HepG2 (cell line): Measurements from ENCODE around the gene NET1. TPM values are rescaled to one million over a fixed set of nuclear protein-coding genes. Genes with fewer than 3 reads are reported as not detected.

Experiments
- SATB2 ChIP-seq: sonication (generic); formaldehyde crosslinking; IDR thresholded peaks from 2 replicates; pipeline ENCODE4 v1.5.0; 2020; ENCODE audit warnings: missing genetic modification reagents
- SRSF9 ChIP-seq: fragments of 200-400 bp; formaldehyde crosslinking; IDR thresholded peaks from 2 replicates; pipeline ENCODE4 v1.6.1; 2018; ENCODE audit warnings: borderline replicate concordance, mild to moderate bottlenecking, low read depth, low read length; ENCODE audit not compliant: insufficient read depth, poor library complexity, severe bottlenecking
- ZFAT ChIP-seq: sonication (generic); formaldehyde crosslinking; conservative IDR thresholded peaks from 2 replicates; pipeline ENCODE4 v1.8.1; 2023; ENCODE audit warnings: missing genetic modification reagents, inconsistent platforms
- ZNF605 ChIP-seq: sonication (generic); formaldehyde crosslinking; IDR thresholded peaks from 2 replicates; pipeline ENCODE4 v1.8.0; 2022; ENCODE audit warnings: mild to moderate bottlenecking, missing genetic modification reagents
- ZNF713 ChIP-seq: sonication (generic); formaldehyde crosslinking; IDR thresholded peaks from 2 replicates; pipeline ENCODE4 v1.4.0; 2020; ENCODE audit warnings: mild to moderate bottlenecking, missing genetic modification reagents
- polyA plus RNA-seq, 8 experiments: library from polyadenylated mRNA; depleted of rRNA in 3 of 8; stranded (reverse) in 7 of 8; unstranded in 1 of 8; fragments of >200 nt; fragmentation: Illumina TruSeq in 4 of 8; extraction: Trizol in 4 of 8; gene quantifications; 2 replicates each; pipeline versions ENCODE4 v1.2.1 to v1.2.3, GENCODE V29; 2011 to 2016; ENCODE audit warnings: low read depth in 4 of 8, missing spikeins in 1 of 8, mixed read lengths in 1 of 8; ENCODE audit not compliant: insufficient read depth in 1 of 8
- total RNA-seq, 5 experiments: library from RNA; depleted of rRNA; stranded (reverse); fragments of >200 nt; fragmentation: Illumina TruSeq; extraction: Trizol; gene quantifications; 2 replicates each; pipeline ENCODE4 v1.2.3, GENCODE V29; 2016; ENCODE audit warnings: low read depth in 1 of 5
- TF ChIP-seq, protein P1 (sequence below), 2 experiments: fragments of 450-650 bp in 1 of 2; sonication (generic) in 1 of 2; formaldehyde crosslinking in 1 of 2; IDR thresholded peaks; 2 replicates each; pipeline versions ENCODE4 v1.6.1 to v1.8.0; 2016 to 2022; ENCODE audit warnings: antibody characterized with exemption in 1 of 2, mild to moderate bottlenecking in 1 of 2, missing genetic modification reagents in 1 of 2

NET1 gene
- total and polyA plus RNA-seq, 2 of the 13 experiments (the other 11 are each of a cell fraction or from before 2014, with no cell fraction given) = 48.1 to 65.8 TPM

- TF ChIP-seq, protein P1, sequence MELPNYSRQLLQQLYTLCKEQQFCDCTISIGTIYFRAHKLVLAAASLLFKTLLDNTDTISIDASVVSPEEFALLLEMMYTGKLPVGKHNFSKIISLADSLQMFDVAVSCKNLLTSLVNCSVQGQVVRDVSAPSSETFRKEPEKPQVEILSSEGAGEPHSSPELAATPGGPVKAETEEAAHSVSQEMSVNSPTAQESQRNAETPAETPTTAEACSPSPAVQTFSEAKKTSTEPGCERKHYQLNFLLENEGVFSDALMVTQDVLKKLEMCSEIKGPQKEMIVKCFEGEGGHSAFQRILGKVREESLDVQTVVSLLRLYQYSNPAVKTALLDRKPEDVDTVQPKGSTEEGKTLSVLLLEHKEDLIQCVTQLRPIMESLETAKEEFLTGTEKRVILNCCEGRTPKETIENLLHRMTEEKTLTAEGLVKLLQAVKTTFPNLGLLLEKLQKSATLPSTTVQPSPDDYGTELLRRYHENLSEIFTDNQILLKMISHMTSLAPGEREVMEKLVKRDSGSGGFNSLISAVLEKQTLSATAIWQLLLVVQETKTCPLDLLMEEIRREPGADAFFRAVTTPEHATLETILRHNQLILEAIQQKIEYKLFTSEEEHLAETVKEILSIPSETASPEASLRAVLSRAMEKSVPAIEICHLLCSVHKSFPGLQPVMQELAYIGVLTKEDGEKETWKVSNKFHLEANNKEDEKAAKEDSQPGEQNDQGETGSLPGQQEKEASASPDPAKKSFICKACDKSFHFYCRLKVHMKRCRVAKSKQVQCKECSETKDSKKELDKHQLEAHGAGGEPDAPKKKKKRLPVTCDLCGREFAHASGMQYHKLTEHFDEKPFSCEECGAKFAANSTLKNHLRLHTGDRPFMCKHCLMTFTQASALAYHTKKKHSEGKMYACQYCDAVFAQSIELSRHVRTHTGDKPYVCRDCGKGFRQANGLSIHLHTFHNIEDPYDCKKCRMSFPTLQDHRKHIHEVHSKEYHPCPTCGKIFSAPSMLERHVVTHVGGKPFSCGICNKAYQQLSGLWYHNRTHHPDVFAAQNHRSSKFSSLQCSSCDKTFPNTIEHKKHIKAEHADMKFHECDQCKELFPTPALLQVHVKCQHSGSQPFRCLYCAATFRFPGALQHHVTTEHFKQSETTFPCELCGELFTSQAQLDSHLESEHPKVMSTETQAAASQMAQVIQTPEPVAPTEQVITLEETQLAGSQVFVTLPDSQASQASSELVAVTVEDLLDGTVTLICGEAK (IDR thresholded peaks at IDR 0.05) = no peak
- TF ChIP-seq, protein P1 (CRISPR knock-in tag; IDR thresholded peaks at IDR 0.05) = no peak
- no peak for TF ChIP-seq SRSF9
- TF ChIP-seq ZFAT (CRISPR knock-in tag) = no peak
- TF ChIP-seq ZNF713 (CRISPR knock-in tag) = no peak
- no peak for TF ChIP-seq SATB2 (CRISPR knock-in tag)
- TF ChIP-seq ZNF605 (CRISPR knock-in tag) = no peak
Observed at GRCh38 chr10:5364374-5364773, 48.0 kb upstream of the NET1 start (continued).
